BLaER1 (cell line): Measurements from ENCODE around the gene SPACA7.

Experiments used
- H3K27ac ChIP-seq: shearing (Covaris generic); formaldehyde crosslinking; 2 replicates; pipeline ENCODE4 v1.8.1; 2022
- H3K27me3 ChIP-seq: shearing (Covaris generic); formaldehyde crosslinking; 2 replicates; pipeline ENCODE4 v1.8.1; 2022
- H3K36me3 ChIP-seq: shearing (Covaris generic); formaldehyde crosslinking; 2 replicates; pipeline ENCODE4 v1.8.1; 2022
- H3K4me1 ChIP-seq: shearing (Covaris generic); formaldehyde crosslinking; 2 replicates; pipeline ENCODE4 v1.8.1; 2022
- H3K4me2 ChIP-seq: shearing (Covaris generic); formaldehyde crosslinking; 2 replicates; pipeline ENCODE4 v1.8.1; 2022
- H3K4me3 ChIP-seq: shearing (Covaris generic); formaldehyde crosslinking; 2 replicates; pipeline ENCODE4 v1.8.1; 2022
- H3K9ac ChIP-seq: shearing (Covaris generic); formaldehyde crosslinking; 2 replicates; pipeline ENCODE4 v1.8.1; 2022
- H3K9me3 ChIP-seq: shearing (Covaris generic); formaldehyde crosslinking; 2 replicates; pipeline ENCODE4 v1.8.1; 2022
- H4K20me1 ChIP-seq: shearing (Covaris generic); formaldehyde crosslinking; 2 replicates; pipeline ENCODE4 v1.8.1; 2022
- Cebpa-rat ChIP-seq: shearing (Covaris generic); IDR thresholded peaks from 2 replicates; pipeline ENCODE4 v1.8.1; 2022

The SPACA7 gene

DNA sequence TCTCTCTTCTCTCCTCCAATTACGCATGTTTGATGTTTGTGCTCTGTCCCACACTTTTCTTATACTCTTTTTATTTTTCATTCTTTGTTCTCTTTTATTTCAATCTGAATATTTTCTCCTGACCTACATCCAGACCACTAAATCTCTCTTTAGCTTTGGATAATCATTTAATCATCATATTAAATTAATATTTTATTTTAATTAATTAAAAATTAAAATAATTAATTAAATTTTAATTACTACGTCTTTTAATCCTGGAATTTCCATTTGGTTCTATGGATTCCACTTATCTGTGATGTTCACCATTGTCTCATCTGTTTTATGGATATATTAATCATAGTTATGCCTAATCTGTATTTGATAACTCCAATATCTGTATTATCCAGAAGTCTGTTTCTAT is 62.4 kb downstream of the SPACA7 start:
- no peak for TF ChIP-seq Cebpa-rat
- Histone ChIP-seq H3K9ac (no peak overlapping the region), H4K20me1 (no peaks in the 10 kb centered on the region), H3K9me3 (peaks cover 5% of the 10 kb centered on the region; the same call in 1 of the 2 replicates), H3K4me3 (no peak overlapping the region), H3K36me3 (no peaks in the 10 kb centered on the region), H3K4me1 (no peaks in the 10 kb centered on the region), H3K27me3 (no peaks in the 10 kb centered on the region), H3K4me2 (no peak overlapping the region), H3K27ac (no peak overlapping the region)

GRCh38 chr13:112441226-112441625 is 65.1 kb downstream of the SPACA7 start:
- no peaks in the 10 kb centered on the region for H3K36me3 ChIP-seq
- H3K4me1 ChIP-seq, result no peaks in the 10 kb centered on the region
- no peak overlapping the region for H3K4me3 ChIP-seq
- H3K27ac ChIP-seq, result no peak overlapping the region
- no peak overlapping the region for H3K4me2 ChIP-seq
- TF ChIP-seq Cebpa-rat, result no peak
- H3K9ac ChIP-seq, result no peak overlapping the region
- H3K9me3 ChIP-seq, result peaks cover 5% of the 10 kb centered on the region; the same call in 1 of the 2 replicates
- no peaks in the 10 kb centered on the region for H3K27me3 ChIP-seq
- no peaks in the 10 kb centered on the region for H4K20me1 ChIP-seq

- TF ChIP-seq Cebpa-rat, result no peak
- Histone ChIP-seq H3K9me3 (peaks cover 5% of the 10 kb centered on the region; the same call in 1 of the 2 replicates), H3K9ac (no peak overlapping the region), H3K36me3 (no peaks in the 10 kb centered on the region), H3K4me1 (no peaks in the 10 kb centered on the region), H3K4me3 (no peak overlapping the region), H4K20me1 (no peaks in the 10 kb centered on the region), H3K4me2 (no peak overlapping the region), H3K27me3 (no peaks in the 10 kb centered on the region), H3K27ac (no peak overlapping the region)
Measured at GRCh38 chr13:112441779-112442310, 65.7 kb downstream of the SPACA7 start.

- H3K4me3 ChIP-seq, result no peak overlapping the region
- no peaks in the 10 kb centered on the region for H3K27me3 ChIP-seq
- H3K36me3 ChIP-seq, result no peaks in the 10 kb centered on the region
- TF ChIP-seq Cebpa-rat, result no peak
- H3K27ac ChIP-seq, result no peak overlapping the region
- H3K4me2 ChIP-seq, result no peak overlapping the region
- no peaks in the 10 kb centered on the region for H4K20me1 ChIP-seq
- H3K9me3 ChIP-seq, result peaks cover 5% of the 10 kb centered on the region; the same call in 1 of the 2 replicates
- no peaks in the 10 kb centered on the region for H3K4me1 ChIP-seq
- no peak overlapping the region for H3K9ac ChIP-seq
Measured at GRCh38 chr13:112442483-112443090, 66.4 kb downstream of the SPACA7 start.

- TF ChIP-seq Cebpa-rat, result no peak
- H3K9me3 ChIP-seq, result no peaks in the 10 kb centered on the region
- no peaks in the 10 kb centered on the region for H3K4me1 ChIP-seq
- H3K27ac ChIP-seq, result no peak overlapping the region
- H3K9ac ChIP-seq, result no peak overlapping the region
- no peak overlapping the region for H3K4me3 ChIP-seq
- no peaks in the 10 kb centered on the region for H3K36me3 ChIP-seq
- no peaks in the 10 kb centered on the region for H3K27me3 ChIP-seq
- H3K4me2 ChIP-seq, result no peak overlapping the region
- H4K20me1 ChIP-seq, result no peaks in the 10 kb centered on the region
Measured at GRCh38 chr13:112443191-112443994, 67.2 kb downstream of the SPACA7 start.

DNA sequence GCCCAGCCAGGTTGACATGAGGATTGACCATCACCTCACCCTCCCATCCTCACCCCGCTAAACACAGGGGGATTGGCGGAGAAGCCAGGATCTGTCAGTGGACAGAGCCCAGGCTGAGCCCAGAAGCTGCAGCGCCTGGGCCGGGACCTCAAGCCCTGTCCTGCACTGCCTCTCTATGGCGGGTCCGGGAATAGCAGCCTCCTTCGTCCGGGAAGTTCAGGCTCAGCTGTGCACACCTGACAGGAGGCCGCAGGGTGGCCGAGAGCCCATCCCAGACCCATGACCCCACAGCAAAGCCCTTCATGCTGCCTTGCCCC is 67.8 kb downstream of the SPACA7 start:
- no peak overlapping the region for H3K9ac ChIP-seq
- H3K9me3 ChIP-seq, result no peaks in the 10 kb centered on the region
- H4K20me1 ChIP-seq, result no peaks in the 10 kb centered on the region
- no peak overlapping the region for H3K4me3 ChIP-seq
- no peak overlapping the region for H3K4me2 ChIP-seq
- H3K27ac ChIP-seq, result no peak overlapping the region
- H3K36me3 ChIP-seq, result no peaks in the 10 kb centered on the region
- TF ChIP-seq Cebpa-rat, result no peak
- no peaks in the 10 kb centered on the region for H3K4me1 ChIP-seq
- no peaks in the 10 kb centered on the region for H3K27me3 ChIP-seq

DNA sequence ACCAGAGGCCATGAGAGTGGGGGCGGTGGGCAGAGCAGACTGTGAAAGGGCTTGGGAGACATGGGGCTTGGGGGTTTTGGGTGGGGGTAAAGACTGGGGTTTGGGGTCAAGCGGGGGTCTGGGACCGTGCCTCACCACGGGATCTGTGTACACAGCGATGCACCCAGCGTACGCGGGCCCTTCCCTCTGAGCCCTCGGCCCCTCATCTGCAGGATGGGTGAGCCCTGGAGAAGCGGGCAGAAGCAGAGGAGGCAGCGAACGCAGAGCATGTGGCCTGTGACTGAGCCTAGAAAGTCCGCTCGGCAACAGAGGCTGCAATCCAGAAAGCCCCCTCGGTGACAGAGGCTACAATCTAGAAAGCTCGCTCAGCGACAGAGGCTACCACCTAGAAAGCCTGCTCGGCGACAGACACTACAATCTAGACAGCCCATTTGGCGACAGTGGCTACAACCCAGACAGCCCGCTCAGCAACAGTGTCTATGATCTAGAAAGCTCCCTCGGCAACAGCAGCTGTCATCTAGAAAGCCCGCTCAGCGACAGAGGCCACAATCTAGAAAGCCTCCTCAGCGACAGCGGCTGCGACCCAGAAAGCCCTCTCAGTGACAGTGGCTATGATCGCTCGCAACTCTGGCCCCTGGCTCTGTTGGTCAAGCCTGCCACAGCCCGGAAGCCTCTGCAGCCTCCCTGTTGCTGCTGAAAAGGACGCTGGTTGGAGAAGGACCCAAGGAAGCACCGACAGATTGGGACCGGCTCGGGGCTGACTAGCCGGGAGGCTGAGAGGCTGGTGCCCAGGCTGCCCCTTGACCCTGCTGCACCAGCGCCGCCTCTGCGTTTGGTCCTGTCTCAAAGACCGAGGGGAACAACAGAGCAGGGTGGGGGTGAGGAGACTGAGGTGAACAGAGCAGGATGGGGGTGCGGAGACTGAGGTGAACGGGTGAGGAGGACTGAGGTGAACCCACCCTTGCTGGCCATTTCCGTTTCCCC is 68.6 kb downstream of the SPACA7 start:
- Histone ChIP-seq H3K27ac (no peak overlapping the region), H3K9ac (no peak overlapping the region), H3K9me3 (no peaks in the 10 kb centered on the region), H3K4me1 (no peaks in the 10 kb centered on the region), H3K27me3 (no peaks in the 10 kb centered on the region), H3K36me3 (no peaks in the 10 kb centered on the region), H3K4me2 (no peak overlapping the region), H3K4me3 (no peak overlapping the region), H4K20me1 (no peaks in the 10 kb centered on the region)
- no peak for TF ChIP-seq Cebpa-rat

DNA sequence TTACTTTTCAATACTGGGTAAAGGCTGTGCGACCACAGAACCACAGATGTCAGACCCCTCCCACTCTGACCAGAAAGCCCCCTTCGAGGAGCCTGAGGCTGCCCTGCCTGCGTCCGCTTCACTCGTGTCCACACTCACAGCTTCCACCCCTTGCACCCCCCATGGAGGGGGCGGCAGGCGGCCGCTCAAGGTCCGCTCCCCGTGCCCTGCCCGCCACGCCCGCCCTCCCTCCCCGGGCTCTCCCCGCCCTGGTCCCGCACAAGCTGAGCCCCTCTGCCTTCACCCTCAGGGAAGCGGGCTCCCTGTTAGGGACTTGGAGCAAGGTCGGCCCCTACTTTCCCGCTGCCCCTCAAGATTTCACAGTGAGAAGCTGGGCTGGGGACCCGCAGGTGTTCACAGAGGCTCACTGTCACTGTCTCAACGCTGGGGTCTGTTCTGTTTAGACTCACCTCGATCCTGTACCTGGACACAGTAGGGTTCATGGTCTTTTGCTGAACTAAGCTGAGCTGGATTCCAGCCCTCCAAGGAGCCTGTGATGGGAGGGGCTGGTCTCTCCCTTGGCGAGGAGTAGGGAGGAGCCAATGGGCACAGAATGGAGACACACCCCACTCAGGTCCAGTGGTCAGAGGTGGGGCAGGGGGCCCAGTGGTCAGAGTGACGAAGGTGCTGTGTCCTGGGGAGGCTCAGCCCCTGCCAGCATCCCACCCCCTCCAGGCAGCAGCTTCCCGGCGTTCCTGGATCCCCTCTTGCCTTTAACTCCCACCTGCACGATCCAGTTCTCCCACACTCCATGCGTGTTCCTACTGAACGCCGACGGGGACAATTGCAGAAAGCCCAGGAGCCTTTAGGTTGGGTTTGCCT is 69.5 kb downstream of the SPACA7 start:
- no peaks in the 10 kb centered on the region for H3K4me1 ChIP-seq
- no peak overlapping the region for H3K4me3 ChIP-seq
- no peak overlapping the region for H3K27ac ChIP-seq
- H3K4me2 ChIP-seq, result no peak overlapping the region
- TF ChIP-seq Cebpa-rat, result no peak
- no peaks in the 10 kb centered on the region for H4K20me1 ChIP-seq
- no peaks in the 10 kb centered on the region for H3K9me3 ChIP-seq
- no peaks in the 10 kb centered on the region for H3K36me3 ChIP-seq
- no peak overlapping the region for H3K9ac ChIP-seq
- H3K27me3 ChIP-seq, result no peaks in the 10 kb centered on the region

- 0 out of 2 replicates have a peak, but pooled peaks cover 6% of the 10 kb centered on the region for H3K4me1 ChIP-seq
- no peaks in the 10 kb centered on the region for H3K9me3 ChIP-seq
- no peak overlapping the region for H3K27ac ChIP-seq
- no peak overlapping the region for H3K4me2 ChIP-seq
- H4K20me1 ChIP-seq, result no peaks in the 10 kb centered on the region
- H3K9ac ChIP-seq, result no peak overlapping the region
- H3K27me3 ChIP-seq, result no peaks in the 10 kb centered on the region
- H3K36me3 ChIP-seq, result no peaks in the 10 kb centered on the region
- no peak for TF ChIP-seq Cebpa-rat
- no peak overlapping the region for H3K4me3 ChIP-seq
Measured at GRCh38 chr13:112446347-112446861, 70.2 kb downstream of the SPACA7 start.
